Left renal cortex interstitium (tissue), 4 donors: Measurements from ENCODE around the gene POU6F1. TPM values are rescaled to one million over a fixed set of nuclear protein-coding genes. Genes with fewer than 3 reads are reported as not detected.
"Not testable (repeated sequence)": the region's sequence is repeated elsewhere in the genome, so short reads cannot be mapped to it uniquely, and the experiment has no call there.

Source experiments
- DNase-seq, 4 donors: peaks; one replicate each; pipeline ENCODE4 v3.0.0-alpha.2; 2013; ENCODE audit warnings: low read depth in 4 of 4, low spot score in 2 of 4, missing footprints in 1 of 4
- polyA plus RNA-seq, 4 donors: library from polyadenylated mRNA; unstranded; fragments of 120-200 nt; gene quantifications; one replicate each; pipeline ENCODE4 v1.2.1, GENCODE V29; 2013; ENCODE audit not compliant: insufficient read length in 4 of 4

Gene POU6F1
- polyA plus RNA-seq, 4 donors = 6.2 to 13.4 (median 11.1) TPM

GRCh38 chr12:51229116-51229809, 11.4 kb upstream of the POU6F1 start:
- DNase-seq = no peak

- DNase-seq = no peak
Measured at GRCh38 chr12:51227962-51228361, 10.1 kb upstream of the POU6F1 start.

- not testable (repeated sequence) for DNase-seq
Measured at GRCh38 chr12:51227112-51227511, 9.2 kb upstream of the POU6F1 start.

GRCh38 chr12:51225771-51226170, 7.9 kb upstream of the POU6F1 start:
- no peak for DNase-seq

- DNase-seq = no peak
Measured at GRCh38 chr12:51225234-51225633, 7.4 kb upstream of the POU6F1 start.

GRCh38 chr12:51224625-51225024, 6.8 kb upstream of the POU6F1 start:
- no peak for DNase-seq

- no peak for DNase-seq
Measured at GRCh38 chr12:51222461-51222860, 4.6 kb upstream of the POU6F1 start.

GRCh38 chr12:51219857-51220256, 2.0 kb upstream of the POU6F1 start:
- DNase-seq = not testable (repeated sequence)

- no peak for DNase-seq
Measured at GRCh38 chr12:51219322-51219721, 1.5 kb upstream of the POU6F1 start.

- no peak for DNase-seq
Measured at GRCh38 chr12:51218607-51219161, 822 bp upstream of the POU6F1 start.

GRCh38 chr12:51217133-51217967, 512 bp downstream of the POU6F1 start:
- DNase-seq = no peak

GRCh38 chr12:51216642-51217041, 1.2 kb downstream of the POU6F1 start:
- no peak for DNase-seq

- no peak for DNase-seq
Measured at GRCh38 chr12:51214895-51215294, 3.0 kb downstream of the POU6F1 start.

- no peak for DNase-seq
Measured at GRCh38 chr12:51210690-51211395, 7.0 kb downstream of the POU6F1 start.

GRCh38 chr12:51209259-51209658, 8.6 kb downstream of the POU6F1 start:
- no peak for DNase-seq

- no peak for DNase-seq
Measured at GRCh38 chr12:51208016-51208660, 9.7 kb downstream of the POU6F1 start.

- DNase-seq = no peak
Measured at GRCh38 chr12:51205350-51205749, 12.5 kb downstream of the POU6F1 start.

GRCh38 chr12:51202718-51203117, 15.1 kb downstream of the POU6F1 start:
- no peak for DNase-seq

- DNase-seq = no peak
Measured at GRCh38 chr12:51200806-51201205, 17.1 kb downstream of the POU6F1 start.

GRCh38 chr12:51200156-51200555, 17.7 kb downstream of the POU6F1 start:
- no peak for DNase-seq
